Gastroesophageal sphincter (tissue), 4 donors: ENCODE data around the gene SOSTDC1. TPM values are rescaled to one million over a fixed set of nuclear protein-coding genes. Genes with fewer than 3 reads are reported as not detected.

Source experiments
- ATAC-seq: fragments of 150-250 bp; one replicate; pipeline ENCODE4 v1.9.1; 2016; ENCODE audit warnings: mild to moderate bottlenecking, moderate library complexity
- H3K27ac ChIP-seq, 4 donors: fragments of 200-600 bp; sonication (generic) in 3 of 4; 1 replicate in 3 of 4; 2 replicates in 1 of 4; pipeline ENCODE4 v1.5.1; 2016 to 2019
- H3K27me3 ChIP-seq: fragments of 200-600 bp; sonication (generic); one replicate; pipeline ENCODE4 v1.5.1; 2019
- H3K36me3 ChIP-seq, 2 donors: fragments of 200-600 bp; sonication (generic); one replicate each; pipeline ENCODE4 v1.5.1; 2019; ENCODE audit warnings: control low read depth in 1 of 2
- H3K4me1 ChIP-seq, 3 donors: fragments of 200-600 bp; sonication (generic); 1 replicate in 2 of 3; 2 replicates in 1 of 3; pipeline ENCODE4 v1.5.1; 2016 to 2019; ENCODE audit warnings: control low read depth in 2 of 3
- H3K4me3 ChIP-seq, 2 donors: fragments of 200-600 bp; sonication (generic); one replicate each; pipeline ENCODE4 v1.5.1; 2019; ENCODE audit warnings: mild to moderate bottlenecking in 1 of 2, moderate library complexity in 1 of 2
- H3K9me3 ChIP-seq, 3 donors: fragments of 200-600 bp; sonication (generic); one replicate each; pipeline ENCODE4 v1.5.1; 2017 to 2019; ENCODE audit warnings: control low read depth in 2 of 3
- EP300 ChIP-seq: sonication (generic); formaldehyde crosslinking; IDR thresholded peaks from one replicate; pipeline ENCODE4 v1.6.1; 2017; ENCODE audit warnings: antibody characterized with exemption, mild to moderate bottlenecking
- POLR2A ChIP-seq, 2 donors: fragments of 450-650 bp; IDR thresholded peaks; one replicate each; pipeline ENCODE4 v1.6.1; 2017; ENCODE audit warnings: antibody characterized with exemption in 2 of 2, mild to moderate bottlenecking in 2 of 2, moderate library complexity in 1 of 2
- POLR2AphosphoS5 ChIP-seq: sonication (generic); formaldehyde crosslinking; IDR thresholded peaks from one replicate; pipeline ENCODE4 v1.6.1; 2017; ENCODE audit warnings: antibody characterized with exemption
- WGBS, 2 donors: methylation state at CpG; one replicate each; pipeline ENCODE4 v1.1.5; 2018; ENCODE audit warnings: low coverage in 1 of 2; 5-methylcytosine and 5-hydroxymethylcytosine counted together
- total RNA-seq, 4 donors: library from RNA; depleted of rRNA; stranded (reverse); fragments of >200 nt; gene quantifications; one replicate each; pipeline ENCODE4 v1.1.0, GENCODE V29; 2016
- TF ChIP-seq, protein P1 (sequence below), 4 experiments: fragments of 200-600 bp in 2 of 4; fragments of 450-650 bp in 2 of 4; sonication (generic) in 1 of 4; IDR thresholded peaks; one replicate each; pipeline ENCODE4 v1.5.1; 2017 to 2019; ENCODE audit warnings: antibody characterized with exemption in 4 of 4, mild to moderate bottlenecking in 2 of 4, moderate library complexity in 2 of 4

The SOSTDC1 gene
- total RNA-seq, 4 donors from 2014 or later: 0.87 to 3.4 (median 3.0) TPM; not detected in 1

DNA sequence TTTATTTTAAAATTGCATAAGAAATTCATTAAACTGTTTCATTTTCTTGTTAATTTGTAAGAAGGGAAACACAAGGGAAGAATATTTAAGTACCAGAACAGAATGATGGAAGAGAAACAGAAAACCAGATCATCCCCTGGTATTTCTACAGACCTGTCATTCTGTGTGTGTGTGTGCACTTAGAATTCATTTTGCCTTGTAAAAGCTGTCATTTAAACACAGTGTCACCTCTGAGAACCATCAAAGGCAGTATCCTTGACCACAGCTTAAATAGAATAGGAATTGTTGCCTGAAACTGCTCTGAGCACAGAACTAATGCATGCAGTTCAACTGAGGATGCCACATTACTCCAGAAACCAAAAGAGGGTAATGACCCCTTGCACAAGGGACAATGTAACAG is 37.4 kb downstream of the SOSTDC1 start:
- H3K27ac ChIP-seq: no peak overlapping the region
- no peaks in the 10 kb centered on the region for H3K27me3 ChIP-seq
- H3K4me1 ChIP-seq: no peaks in the 10 kb centered on the region
- ATAC-seq: no peak
- H3K36me3 ChIP-seq: no peaks in the 10 kb centered on the region
- no peak for TF ChIP-seq EP300
- TF ChIP-seq POLR2A (IDR thresholded peaks at IDR 0.05): no peak
- no peak for TF ChIP-seq POLR2AphosphoS5
- TF ChIP-seq, protein P1, sequence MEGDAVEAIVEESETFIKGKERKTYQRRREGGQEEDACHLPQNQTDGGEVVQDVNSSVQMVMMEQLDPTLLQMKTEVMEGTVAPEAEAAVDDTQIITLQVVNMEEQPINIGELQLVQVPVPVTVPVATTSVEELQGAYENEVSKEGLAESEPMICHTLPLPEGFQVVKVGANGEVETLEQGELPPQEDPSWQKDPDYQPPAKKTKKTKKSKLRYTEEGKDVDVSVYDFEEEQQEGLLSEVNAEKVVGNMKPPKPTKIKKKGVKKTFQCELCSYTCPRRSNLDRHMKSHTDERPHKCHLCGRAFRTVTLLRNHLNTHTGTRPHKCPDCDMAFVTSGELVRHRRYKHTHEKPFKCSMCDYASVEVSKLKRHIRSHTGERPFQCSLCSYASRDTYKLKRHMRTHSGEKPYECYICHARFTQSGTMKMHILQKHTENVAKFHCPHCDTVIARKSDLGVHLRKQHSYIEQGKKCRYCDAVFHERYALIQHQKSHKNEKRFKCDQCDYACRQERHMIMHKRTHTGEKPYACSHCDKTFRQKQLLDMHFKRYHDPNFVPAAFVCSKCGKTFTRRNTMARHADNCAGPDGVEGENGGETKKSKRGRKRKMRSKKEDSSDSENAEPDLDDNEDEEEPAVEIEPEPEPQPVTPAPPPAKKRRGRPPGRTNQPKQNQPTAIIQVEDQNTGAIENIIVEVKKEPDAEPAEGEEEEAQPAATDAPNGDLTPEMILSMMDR (IDR thresholded peaks at IDR 0.05): no peak
- H3K9me3 ChIP-seq: no peaks in the 10 kb centered on the region
- no peak overlapping the region for H3K4me3 ChIP-seq

DNA sequence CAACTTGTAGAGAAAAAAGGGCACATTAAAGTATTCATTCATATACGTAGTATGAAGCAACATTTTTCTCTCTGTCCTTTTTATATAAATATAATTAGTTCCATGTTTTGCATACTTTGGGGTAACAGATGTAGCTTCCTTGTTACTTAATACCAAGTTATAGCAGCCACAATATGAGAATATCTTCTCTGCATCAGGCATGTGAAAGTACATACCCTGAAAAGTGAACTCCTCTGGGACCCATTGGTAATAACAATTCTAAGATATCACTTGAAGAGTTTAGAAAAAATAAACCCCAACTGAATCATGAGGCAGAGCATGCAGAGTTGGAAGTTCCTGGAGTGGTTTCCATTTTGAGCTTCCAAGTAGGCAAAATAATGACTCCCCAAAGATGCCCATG is 41.8 kb downstream of the SOSTDC1 start:
- Histone ChIP-seq H3K4me3 (no peak overlapping the region), H3K36me3 (no peaks in the 10 kb centered on the region), H3K4me1 (peaks cover 6 to 29% (median 9%) of the 10 kb centered on the region in 3 donors), H3K27me3 (no peaks in the 10 kb centered on the region), H3K27ac (no peak overlapping the region), H3K9me3 (no peaks in the 10 kb centered on the region)
- 21 to 37% methylated on average over 1 of the region's 1 CpG for WGBS, 2 donors
- no peak for ATAC-seq
- TF ChIP-seq, protein P1 (IDR thresholded peaks at IDR 0.05): no peak
- TF ChIP-seq POLR2AphosphoS5 (no peak), EP300 (no peak)

DNA sequence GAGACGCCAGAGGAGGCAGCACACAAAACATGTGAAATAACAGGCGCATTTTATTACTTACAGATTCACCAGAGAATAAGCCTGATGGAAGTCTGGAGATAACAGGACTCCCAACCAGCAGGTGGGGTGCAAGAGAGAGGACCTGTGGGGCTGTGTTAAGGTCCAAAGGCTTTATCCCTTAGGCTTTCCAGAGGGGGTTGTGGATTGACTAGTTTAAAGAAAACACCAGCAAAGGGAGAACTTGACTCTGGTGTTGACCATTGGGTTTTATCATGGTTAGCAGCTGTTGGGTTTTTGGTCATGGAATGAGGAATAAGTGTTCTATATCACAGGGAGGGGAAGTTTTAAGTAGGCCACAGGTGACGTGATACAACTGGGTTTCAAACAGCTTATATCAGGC is 42.6 kb downstream of the SOSTDC1 start:
- WGBS, 2 donors: 80 to 92% methylated on average over 1 to 2 of the region's 3 CpGs
- Histone ChIP-seq H3K36me3 (no peaks in the 10 kb centered on the region), H3K4me1 (peaks cover 6 to 29% (median 9%) of the 10 kb centered on the region in 3 donors), H3K27ac (peak overlapping the region in 3 of 4 donors; percentile 95 to 98 (median 98)), H3K4me3 (no peak overlapping the region), H3K9me3 (no peaks in the 10 kb centered on the region), H3K27me3 (no peaks in the 10 kb centered on the region)
- TF ChIP-seq POLR2A (IDR thresholded peaks at IDR 0.05): no peak
- TF ChIP-seq, protein P1 (IDR thresholded peaks at IDR 0.05): no peak
- no peak for TF ChIP-seq EP300
- TF ChIP-seq POLR2AphosphoS5: no peak
- no peak for ATAC-seq

DNA sequence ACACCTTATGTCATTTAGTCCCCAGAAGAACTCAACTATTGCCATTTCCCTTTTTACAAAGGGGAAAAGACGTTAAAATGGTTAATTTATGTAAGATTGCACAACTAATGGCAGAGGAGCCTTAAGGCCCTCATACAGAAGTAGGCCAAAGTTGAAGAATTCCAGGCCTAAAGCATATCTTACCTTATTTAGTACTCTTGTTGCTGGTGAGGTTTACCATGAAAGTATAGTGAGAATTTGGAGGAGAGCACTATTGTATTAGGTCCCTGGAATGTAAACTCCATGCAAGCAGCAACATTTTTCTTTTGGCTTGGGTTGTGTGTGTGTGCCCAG is 43.5 kb downstream of the SOSTDC1 start:
- 13 to 33% methylated on average over 1 of the region's 1 CpG for WGBS, 2 donors
- Histone ChIP-seq H3K4me1 (peaks cover 6 to 29% (median 9%) of the 10 kb centered on the region in 3 donors), H3K27me3 (no peaks in the 10 kb centered on the region), H3K27ac (peak overlapping the region; percentile 87 to 98 (median 96)), H3K4me3 (peak overlapping the region in 1 of 2 donors; percentile 73), H3K9me3 (no peaks in the 10 kb centered on the region), H3K36me3 (no peaks in the 10 kb centered on the region)
- ATAC-seq: no peak
- TF ChIP-seq POLR2A (IDR thresholded peaks at IDR 0.05) (no peak), POLR2AphosphoS5 (no peak), EP300 (no peak)
- TF ChIP-seq, protein P1 (IDR thresholded peaks at IDR 0.05): no peak

DNA sequence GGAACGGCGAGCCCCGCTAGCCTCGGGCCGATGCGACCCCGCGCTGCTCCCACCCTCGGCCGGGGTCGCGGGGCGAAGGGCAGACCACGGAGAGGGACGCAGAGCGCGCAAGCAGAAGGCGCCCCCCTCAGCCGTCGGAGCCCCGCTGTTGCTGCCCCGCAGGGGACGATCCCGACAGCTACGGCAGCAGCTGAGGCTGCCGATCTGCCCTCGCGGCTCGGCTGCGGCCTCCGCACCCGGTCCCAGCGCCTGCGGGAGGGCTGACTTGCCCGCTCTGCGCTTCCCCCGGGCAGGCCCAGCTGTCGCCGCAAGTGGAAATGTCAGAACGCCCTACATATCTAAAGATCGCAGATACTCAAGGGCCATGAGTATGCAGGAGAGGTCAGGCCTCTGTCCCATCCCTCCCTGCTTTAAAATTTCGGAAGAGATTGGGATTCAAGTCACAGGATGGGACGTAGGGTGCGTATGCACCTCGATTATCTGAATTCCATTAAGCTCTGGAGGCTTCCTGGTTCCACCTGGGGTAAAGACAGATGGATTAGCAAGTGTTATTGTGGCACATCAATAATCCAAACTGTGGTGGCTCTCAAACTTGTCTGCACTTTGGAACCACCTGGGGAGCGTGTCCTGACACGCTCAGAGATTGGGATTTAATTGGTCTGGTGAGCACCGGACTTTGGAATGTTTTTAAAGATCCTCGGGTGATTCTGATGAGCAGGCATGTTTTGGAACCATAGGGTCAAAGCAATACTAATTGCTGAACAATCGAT is 44.0 kb downstream of the SOSTDC1 start, which contains the start of gene CRPPA:
CRPPA (minus strand) TSS at position 206 of the 770 bp plus-strand sequence. CDS start 216 bp downstream, outside the sequence.
- TF ChIP-seq POLR2AphosphoS5 (no peak), EP300 (no peak), POLR2A (IDR thresholded peaks at IDR 0.05) (no peak)
- TF ChIP-seq, protein P1 (IDR thresholded peaks at IDR 0.05): no peak
- Histone ChIP-seq H3K36me3 (no peaks in the 10 kb centered on the region), H3K27me3 (no peaks in the 10 kb centered on the region), H3K27ac (peak within 1 kb of the TSS; percentile 87 to 98 (median 96)), H3K4me3 (peak within 1 kb of the TSS; percentile 33 to 73), H3K4me1 (peaks cover 6 to 29% (median 9%) of the 10 kb centered on the region in 3 donors), H3K9me3 (no peaks in the 10 kb centered on the region)
- ATAC-seq: peak; percentile 39
- 42 to 74% methylated on average over 5 to 6 of the region's 50 CpGs for WGBS, 2 donors
